Renal cortical epithelial cell (primary cell): ENCODE measurements around the gene ADCY9. TPM values are rescaled to one million over a fixed set of nuclear protein-coding genes. Genes with fewer than 3 reads are reported as not detected.

Experiments used
- DNase-seq: peaks from one replicate; pipeline ENCODE4 v3.0.0-alpha.2; 2011; ENCODE audit warnings: low read depth
- total RNA-seq: library from RNA; depleted of rRNA; stranded (reverse); fragments of >200 nt; gene quantifications from 2 replicates; pipeline ENCODE4 v1.2.3, GENCODE V29; 2014

The ADCY9 gene
- total RNA-seq, 1 donor from 2014 or later = 20.2 TPM

- DNase-seq = no peak
These were observed 112.7 kb downstream of the ADCY9 start for GRCh38 chr16:4003576-4003975.

GRCh38 chr16:4003166-4003565 is 113.1 kb downstream of the ADCY9 start:
- no peak for DNase-seq

DNA sequence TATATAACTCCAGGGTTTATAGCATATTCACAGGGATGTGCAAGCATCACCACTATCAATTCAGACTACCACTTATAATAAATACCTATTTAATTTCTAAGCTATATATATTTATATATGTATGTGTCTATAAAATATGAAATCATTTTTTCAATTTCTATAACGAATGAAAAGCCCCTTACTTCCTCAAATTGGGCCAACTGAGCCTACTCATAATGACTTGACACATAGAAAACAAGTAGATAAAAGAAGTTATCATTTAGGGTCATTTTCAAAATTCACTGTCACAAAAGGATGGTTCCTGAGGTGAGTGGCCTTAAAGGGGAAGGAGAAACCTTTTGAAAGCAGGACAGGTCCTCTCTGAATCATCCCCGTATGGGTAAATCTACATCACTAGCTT is 114.1 kb downstream of the ADCY9 start:
- DNase-seq = no peak

DNA sequence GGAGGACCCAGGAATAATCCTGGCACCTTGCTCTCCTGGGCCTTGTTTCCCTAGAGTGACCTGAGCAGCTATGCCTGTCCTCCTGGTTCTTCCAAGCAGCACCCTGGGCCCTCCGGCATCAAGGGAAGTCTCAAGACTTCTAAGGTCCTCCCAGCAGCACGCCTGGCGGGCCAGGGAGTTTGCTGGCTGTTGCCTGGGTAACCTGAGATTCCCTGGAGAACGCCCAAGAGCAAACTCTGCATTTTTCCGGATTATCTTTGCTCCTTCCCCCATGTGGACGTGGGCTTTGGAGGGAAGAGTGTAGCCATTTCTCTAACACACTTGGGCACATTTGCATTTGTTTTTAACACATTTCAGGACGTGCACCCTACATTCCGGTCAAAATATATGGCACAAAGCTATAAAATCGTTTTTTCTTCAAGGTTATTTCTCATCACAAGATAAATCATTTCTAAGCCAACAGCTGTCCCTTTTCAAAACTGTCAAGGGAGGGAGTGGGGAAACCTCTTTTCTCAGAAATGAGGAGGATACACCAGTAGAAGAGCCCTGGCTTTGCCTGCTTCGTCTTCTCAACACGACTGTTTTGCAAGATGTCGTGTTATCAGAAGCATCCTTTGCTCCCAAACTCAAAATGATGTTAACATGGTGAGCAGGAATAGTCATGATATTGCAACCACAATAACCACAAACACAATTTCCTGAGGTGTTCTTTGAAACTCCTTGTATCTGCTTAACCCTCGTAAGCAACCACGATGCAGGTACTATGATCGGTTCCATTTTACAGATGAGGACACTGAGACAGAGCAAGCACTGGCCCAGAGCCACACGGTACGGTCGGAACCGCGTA is 116.5 kb downstream of the ADCY9 start:
- DNase-seq = no peak

DNA sequence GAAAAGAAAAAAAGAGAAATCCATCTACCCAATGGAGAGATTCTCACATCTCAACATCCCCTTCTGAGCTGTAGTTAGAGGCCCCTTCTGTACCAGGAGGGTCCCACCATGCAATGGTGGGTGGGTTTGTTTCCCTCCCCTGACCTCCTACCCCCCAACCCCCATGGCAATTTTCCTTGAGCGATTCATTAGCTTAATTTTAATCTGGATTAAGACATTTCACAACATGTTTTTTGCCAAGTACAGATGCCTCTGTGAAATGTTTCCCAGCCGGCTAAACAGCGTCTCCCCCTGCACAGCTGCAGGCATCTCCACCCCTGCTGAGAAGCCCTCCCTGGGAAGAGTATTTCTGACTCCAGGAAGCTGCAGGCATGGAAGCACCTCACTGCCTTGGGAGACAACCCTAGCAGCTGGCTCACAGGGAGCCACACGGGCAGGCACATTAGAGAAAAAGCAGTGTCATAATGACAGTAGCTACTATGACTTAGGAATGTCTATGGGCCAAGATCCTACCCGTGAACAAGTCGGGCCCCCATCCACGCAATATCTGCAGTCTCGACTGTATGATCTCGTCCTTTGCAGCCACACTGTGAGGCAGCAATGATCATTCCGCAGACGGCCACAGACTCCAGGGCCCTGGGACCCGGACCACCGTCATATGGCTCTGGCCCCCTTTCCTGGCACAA is 117.3 kb downstream of the ADCY9 start:
- DNase-seq = no peak

GRCh38 chr16:3997231-3997841 is 118.9 kb downstream of the ADCY9 start:
- no peak for DNase-seq

DNA sequence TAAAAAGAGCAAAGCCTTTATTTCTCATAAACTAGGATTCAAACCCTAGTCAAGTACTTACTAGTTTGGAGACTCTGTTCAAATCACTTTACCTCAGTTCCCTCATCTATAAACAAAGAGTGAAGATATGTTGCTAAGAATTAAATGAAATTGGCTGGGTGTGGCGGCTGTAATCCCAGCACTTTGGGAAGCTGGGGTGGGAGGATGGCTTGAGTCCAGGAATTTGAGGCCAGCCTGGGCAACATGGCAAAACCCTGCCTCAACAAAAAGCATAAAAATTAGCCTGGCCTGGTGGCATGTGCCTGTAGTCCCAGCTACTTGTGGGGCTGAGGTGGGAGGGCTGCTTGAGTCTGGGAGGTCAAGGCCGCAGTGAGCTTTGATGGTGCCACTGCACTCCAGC is 121.2 kb downstream of the ADCY9 start:
- no peak for DNase-seq

DNA sequence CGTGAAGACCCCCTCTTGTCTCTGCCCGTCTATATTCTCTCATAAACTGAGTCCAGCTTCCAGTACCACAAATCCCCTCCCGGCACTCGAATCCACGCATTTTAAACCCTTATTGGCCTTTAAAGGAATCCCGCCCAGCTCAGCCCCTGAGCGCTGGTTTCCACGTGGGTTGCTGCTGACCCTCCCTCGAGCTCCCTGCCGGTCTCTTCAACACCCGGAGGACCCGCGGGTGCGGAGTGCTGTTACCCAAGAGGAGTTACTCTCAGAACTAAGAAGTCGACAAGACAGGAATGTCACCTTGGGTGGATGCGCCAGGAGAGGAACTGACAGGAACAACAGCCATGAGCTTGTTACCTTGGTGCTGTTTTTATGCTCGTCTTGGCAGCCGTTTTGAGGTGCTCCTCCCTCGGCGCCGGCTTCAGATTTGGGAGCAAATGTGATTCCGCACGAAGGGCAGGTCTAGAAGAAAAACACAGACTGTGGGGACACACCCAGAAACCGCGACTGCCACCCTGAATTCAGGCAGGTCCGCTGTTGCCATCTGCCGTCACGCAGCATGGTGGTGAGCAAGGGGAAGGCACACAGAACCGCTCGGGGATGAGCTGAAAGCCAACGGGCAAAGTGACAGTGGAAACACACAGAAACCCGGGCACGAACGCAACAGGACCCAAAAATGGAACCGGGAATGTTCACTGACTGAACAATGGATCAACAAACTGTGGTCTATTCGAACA is 123.0 kb downstream of the ADCY9 start:
- DNase-seq = no peak

DNA sequence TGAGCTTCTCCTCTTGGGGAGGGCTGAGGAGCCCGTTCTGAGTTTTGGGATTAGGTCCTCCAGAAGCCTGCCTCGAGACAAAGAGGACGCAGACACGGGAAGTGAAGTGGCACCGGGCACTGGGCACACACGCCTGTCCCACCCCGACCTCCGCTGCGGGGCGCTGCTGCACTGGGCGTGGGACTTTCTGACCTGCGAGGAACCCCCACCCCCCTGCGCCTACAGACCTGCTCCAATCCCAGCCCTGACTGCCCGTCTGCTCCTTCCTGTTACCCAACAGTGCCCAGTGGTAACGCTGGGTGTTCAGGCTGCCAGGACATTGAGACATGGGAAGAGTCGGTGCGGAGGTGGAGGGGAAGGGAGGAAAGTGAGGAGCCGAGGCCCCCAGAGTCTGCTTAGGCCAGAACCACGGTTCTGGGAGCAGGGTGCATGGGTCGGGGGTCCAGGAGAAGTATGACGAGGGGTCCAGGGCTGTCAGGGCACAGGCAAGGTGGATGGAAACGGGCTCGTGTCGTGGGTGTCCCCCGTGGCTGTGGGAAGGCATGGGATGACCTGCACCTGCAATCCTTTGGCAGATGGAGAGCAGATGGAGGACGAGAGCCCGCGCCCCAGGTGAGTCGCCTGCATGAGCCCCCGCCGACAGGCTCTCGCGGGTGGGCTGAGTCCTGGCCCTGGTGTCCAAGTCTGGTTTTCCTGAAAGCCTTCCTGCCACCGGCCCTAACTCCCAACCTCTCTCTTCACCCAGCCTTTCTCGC is 123.8 kb downstream of the ADCY9 start:
- DNase-seq = no peak

DNA sequence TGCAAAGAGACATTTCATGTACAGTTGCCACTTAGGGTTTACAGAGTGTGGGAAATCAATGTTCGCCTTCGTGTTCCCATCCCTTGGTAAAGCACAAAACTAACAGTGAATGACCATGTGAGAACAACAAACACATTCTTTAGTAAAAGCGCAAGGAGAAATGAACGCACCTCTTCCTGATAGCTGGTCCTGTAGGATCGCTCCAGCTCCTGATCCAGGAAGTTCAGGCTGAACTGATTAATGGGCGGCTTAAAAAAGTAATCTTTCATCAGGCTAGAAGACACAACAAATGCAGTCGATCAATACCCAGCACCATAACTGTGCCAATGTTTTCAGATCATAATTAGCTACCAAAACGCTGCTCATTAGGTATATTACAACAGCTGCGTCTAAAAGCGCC is 127.4 kb downstream of the ADCY9 start:
- DNase-seq = no peak

GRCh38 chr16:3988011-3988410 is 128.2 kb downstream of the ADCY9 start:
- DNase-seq = no peak

- no peak for DNase-seq
These were observed 129.0 kb downstream of the ADCY9 start for GRCh38 chr16:3987231-3987630.

GRCh38 chr16:3986235-3986544 is 130.1 kb downstream of the ADCY9 start:
- no peak for DNase-seq

GRCh38 chr16:3984111-3985060 is 131.9 kb downstream of the ADCY9 start:
- no peak for DNase-seq

DNA sequence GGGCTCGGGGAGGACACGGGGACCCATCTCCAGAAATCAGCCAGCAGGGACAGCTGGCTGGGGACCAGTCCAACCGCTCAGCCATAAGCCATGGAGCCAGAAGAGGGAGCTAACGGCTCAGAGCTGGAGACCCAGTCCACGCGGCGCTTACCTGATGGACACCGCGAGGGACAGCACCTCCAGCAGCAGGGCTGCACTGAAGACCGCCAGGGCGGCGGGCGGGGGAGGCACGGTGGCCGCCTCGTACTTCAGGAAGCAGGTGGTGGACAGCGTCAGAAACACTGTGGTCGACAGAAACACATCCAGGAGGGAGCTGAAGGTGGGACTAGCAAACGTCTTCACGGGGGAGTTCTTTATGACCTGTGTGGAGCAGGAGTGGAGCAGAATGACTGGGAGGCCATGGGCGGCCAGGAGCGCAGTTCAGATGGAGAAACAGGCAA is 133.1 kb downstream of the ADCY9 start:
- peak; percentile 60 for DNase-seq

DNA sequence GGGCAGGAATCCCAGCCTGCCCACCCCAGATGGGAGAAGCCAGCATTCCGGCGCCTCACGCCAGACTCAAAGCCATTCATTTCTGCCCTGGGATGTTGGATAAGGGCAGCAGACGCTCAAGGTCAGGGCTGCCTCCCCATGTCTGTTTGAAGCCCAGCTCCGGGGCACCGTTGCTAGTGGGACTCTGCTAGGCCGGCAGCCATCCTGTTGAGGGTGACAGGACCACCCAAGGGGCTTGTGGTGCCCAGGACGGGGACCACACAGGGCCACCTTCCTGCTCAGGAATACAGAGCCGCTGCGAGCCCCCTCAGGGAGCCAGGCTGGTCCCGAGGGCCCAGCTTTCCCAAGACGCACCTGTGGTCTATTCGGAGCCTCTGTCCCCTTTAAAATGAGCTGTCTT is 134.0 kb downstream of the ADCY9 start:
- DNase-seq = no peak

GRCh38 chr16:3980253-3981111 is 135.8 kb downstream of the ADCY9 start:
- peak; percentile 35 for DNase-seq

- no peak for DNase-seq
These were observed 136.7 kb downstream of the ADCY9 start for GRCh38 chr16:3979518-3979917.

DNA sequence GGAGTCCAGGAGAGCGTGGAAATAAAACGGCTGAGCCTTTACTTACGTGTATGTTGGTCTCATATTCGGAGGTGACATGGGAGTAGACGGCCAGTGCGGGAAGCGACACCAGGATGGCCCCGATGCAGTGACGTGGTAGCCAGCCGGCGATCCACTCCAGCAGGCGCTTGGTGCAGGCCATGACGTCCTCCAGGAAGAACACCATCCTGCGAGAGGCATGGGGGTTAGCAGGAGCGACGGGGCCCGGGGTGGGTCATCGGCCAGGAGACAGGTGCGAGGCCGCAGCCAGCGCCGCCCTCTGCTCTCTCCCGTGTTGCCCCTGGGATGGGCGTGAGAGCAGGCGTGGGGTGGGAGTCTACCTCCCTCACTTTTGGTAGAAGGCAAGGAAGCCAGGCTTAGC is 137.2 kb downstream of the ADCY9 start:
- no peak for DNase-seq
